ENCODE measurements around the gene ZNF804B. TPM values are rescaled to one million over a fixed set of nuclear protein-coding genes. Genes with fewer than 3 reads are reported as not detected.

Gene ZNF804B
- total and polyA plus RNA-seq, 4 experiments from 2014 or later = not detected

DNA sequence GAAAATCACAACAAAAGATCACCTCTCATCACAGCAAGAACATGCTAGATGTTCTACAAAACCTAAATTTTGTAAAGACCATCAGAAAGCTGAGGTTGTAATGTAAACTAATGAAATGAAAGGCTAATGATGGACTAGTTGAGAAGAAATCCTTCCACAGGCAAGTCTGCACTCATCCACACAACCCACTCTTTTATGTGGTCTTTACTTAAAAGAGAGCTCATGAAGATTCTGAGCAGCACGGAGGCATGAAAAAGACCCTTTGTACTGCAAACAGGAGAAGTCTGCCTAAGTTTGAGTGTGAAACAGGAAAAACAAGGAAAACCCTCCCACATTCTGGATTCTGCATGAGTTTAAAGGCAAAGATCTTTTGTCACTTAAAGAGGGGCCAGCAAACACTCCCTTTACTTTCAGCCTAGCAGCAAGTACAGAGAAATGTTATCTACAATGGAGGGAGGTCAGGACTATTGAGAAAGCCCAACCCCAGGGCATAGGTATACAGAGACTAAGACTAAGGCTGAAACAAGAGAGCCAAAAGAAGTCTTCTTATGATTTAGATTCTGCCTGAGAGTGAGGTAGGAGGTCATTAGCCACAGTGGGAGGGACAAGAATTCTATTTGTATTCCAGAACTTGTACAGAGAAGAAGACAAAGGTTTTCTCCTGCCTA is 557.2 kb downstream of the ZNF804B start:
- Histone ChIP-seq H3K4me1 (ENCODE audit: insufficient read depth, low read length) (no peaks in the 10 kb centered on the region), H3K27me3 (ENCODE audit: insufficient read depth, low read length) (no peaks in the 10 kb centered on the region), H3K4me3 (ENCODE audit: low read length in 2 of 2) (no peak overlapping the region), H3K36me3 (ENCODE audit: insufficient read depth, low read length) (no peaks in the 10 kb centered on the region), H3K27ac (ENCODE audit: low read depth, low read length) (no peak overlapping the region), H3K9me3 (ENCODE audit: control insufficient read depth in 1 of 2, low read length in 2 of 2) (no peaks in the 10 kb centered on the region)
- H3K36me3 Mint-ChIP-seq = no peaks in the 10 kb centered on the region
- H3K4me3 Mint-ChIP-seq = no peak overlapping the region
- no peaks in the 10 kb centered on the region for H3K4me1 Mint-ChIP-seq
- H3K27ac Mint-ChIP-seq = no peak overlapping the region
- ChIA-PET CTCF (ENCODE audit: partially characterized antibody) (interaction anchor here (2.1 kb wide), 1 partner anchor 15 kb away, joined by 4 read pairs; no protein-coding TSS in a partner anchor), POLR2A (ENCODE audit: partially characterized antibody) (no interaction called here)
- peaks cover 0 to 10% (median under 1%) of the 10 kb centered on the region in 8 donors for H3K9me3 Mint-ChIP-seq
- H3K27me3 Mint-ChIP-seq = no peaks in the 10 kb centered on the region
- intact Hi-C loops (cut with micrococcal nuclease) = no loop called here
- DNase-seq = no peak

DNA sequence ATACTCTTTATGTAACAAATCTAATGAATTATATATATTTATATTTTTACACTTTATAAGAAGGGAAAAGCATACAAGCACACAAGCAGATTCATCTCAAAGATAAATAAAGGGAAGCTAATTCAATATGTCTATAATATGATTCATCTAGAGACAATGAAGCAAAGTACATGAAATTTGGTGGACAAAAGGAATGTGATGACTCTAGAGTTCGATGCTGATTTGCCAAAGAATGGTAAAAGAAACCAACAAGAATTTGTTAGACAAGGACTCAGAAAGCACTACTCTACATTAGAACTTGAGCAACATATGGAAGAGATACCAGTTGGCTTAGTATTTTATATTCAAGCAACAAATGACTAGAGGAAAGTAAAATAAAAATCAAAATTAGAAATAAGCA is 572.5 kb downstream of the ZNF804B start:
- ChIA-PET CTCF (ENCODE audit: partially characterized antibody) (no interaction called here), POLR2A (ENCODE audit: partially characterized antibody) (no interaction called here)
- no peaks in the 10 kb centered on the region for H3K36me3 Mint-ChIP-seq
- DNase-seq = no peak
- no peak overlapping the region for H3K27ac Mint-ChIP-seq
- intact Hi-C loops (cut with micrococcal nuclease) = no loop called here
- Histone ChIP-seq H3K27me3 (ENCODE audit: insufficient read depth, low read length) (no peaks in the 10 kb centered on the region), H3K4me3 (ENCODE audit: low read length in 2 of 2) (no peak overlapping the region), H3K36me3 (ENCODE audit: insufficient read depth, low read length) (no peaks in the 10 kb centered on the region), H3K27ac (ENCODE audit: low read depth, low read length) (no peak overlapping the region), H3K9me3 (ENCODE audit: control insufficient read depth in 1 of 2, low read length in 2 of 2) (no peaks in the 10 kb centered on the region), H3K4me1 (ENCODE audit: insufficient read depth, low read length) (no peaks in the 10 kb centered on the region)
- peaks cover 0 to 2% (median 0%) of the 10 kb centered on the region in 4 donors for H3K4me1 Mint-ChIP-seq
- H3K4me3 Mint-ChIP-seq = no peak overlapping the region
- H3K27me3 Mint-ChIP-seq = no peaks in the 10 kb centered on the region
- H3K9me3 Mint-ChIP-seq = peaks cover 0 to 10% (median under 1%) of the 10 kb centered on the region in 8 donors

DNA sequence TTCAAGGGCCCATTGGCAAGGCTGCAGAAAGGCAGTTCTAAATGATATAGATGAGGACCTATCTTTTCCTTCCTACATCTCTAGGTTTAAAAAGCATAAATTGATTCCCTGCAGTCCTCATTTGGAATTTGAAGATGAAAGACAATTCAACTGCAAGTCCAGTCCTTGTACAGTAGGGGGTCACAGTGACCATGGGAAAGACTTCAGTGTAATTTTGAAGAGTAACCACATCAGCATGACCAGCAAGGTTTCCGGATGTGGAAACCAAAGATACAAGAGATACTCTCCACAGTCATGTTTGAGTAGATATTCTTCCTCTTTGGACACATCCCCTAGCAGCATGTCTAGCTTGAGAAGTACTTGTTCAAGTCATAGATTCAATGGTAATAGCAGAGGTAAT is 575.3 kb downstream of the ZNF804B start:
- no peak overlapping the region for H3K4me3 Mint-ChIP-seq
- H3K36me3 Mint-ChIP-seq = no peaks in the 10 kb centered on the region
- no peak overlapping the region for H3K4me3 ChIP-seq (ENCODE audit: low read length in 2 of 2)
- H3K9me3 ChIP-seq (ENCODE audit: control insufficient read depth in 1 of 2, low read length in 2 of 2) = no peaks in the 10 kb centered on the region
- POLR2A ChIA-PET (ENCODE audit: partially characterized antibody) = no interaction called here
- no peak for DNase-seq
- H3K4me1 Mint-ChIP-seq = peaks cover 0 to 2% (median 0%) of the 10 kb centered on the region in 4 donors
- no peak overlapping the region for H3K27ac Mint-ChIP-seq
- H3K27me3 ChIP-seq (ENCODE audit: insufficient read depth, low read length) = no peaks in the 10 kb centered on the region
- H3K4me1 ChIP-seq (ENCODE audit: insufficient read depth, low read length) = no peaks in the 10 kb centered on the region
- H3K9me3 Mint-ChIP-seq = peaks cover 0 to 10% (median under 1%) of the 10 kb centered on the region in 8 donors
- H3K27me3 Mint-ChIP-seq = no peaks in the 10 kb centered on the region
- CTCF ChIA-PET (ENCODE audit: partially characterized antibody) = no interaction called here
- intact Hi-C loops (cut with micrococcal nuclease) = no loop called here
- no peaks in the 10 kb centered on the region for H3K36me3 ChIP-seq (ENCODE audit: insufficient read depth, low read length)
- no peak overlapping the region for H3K27ac ChIP-seq (ENCODE audit: low read depth, low read length)

DNA sequence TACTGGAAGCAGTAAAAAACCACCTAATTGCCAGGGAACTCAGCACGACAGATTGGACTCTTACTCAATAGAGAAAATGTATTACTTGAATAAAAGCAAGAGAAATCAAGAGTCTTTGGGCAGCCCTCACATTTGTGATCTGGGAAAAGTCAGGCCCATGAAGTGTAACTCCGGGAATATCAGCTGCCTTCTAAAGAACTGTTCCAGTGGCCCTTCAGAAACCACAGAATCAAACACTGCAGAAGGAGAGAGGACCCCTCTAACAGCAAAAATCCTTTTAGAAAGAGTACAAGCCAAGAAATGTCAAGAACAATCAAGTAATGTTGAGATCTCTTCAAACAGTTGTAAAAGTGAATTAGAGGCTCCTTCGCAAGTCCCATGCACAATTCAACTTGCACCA is 576.0 kb downstream of the ZNF804B start:
- H3K4me3 ChIP-seq (ENCODE audit: low read length in 2 of 2) = no peak overlapping the region
- Mint-ChIP-seq H3K9me3 (peaks cover 0 to 10% (median under 1%) of the 10 kb centered on the region in 8 donors), H3K27ac (no peak overlapping the region), H3K36me3 (no peaks in the 10 kb centered on the region), H3K27me3 (no peaks in the 10 kb centered on the region), H3K4me1 (peaks cover 0 to 2% (median 0%) of the 10 kb centered on the region in 4 donors), H3K4me3 (no peak overlapping the region)
- ChIA-PET POLR2A (ENCODE audit: partially characterized antibody) (no interaction called here), CTCF (ENCODE audit: partially characterized antibody) (no interaction called here)
- H3K9me3 ChIP-seq (ENCODE audit: control insufficient read depth in 1 of 2, low read length in 2 of 2) = no peaks in the 10 kb centered on the region
- intact Hi-C loops (cut with micrococcal nuclease) = no loop called here
- no peaks in the 10 kb centered on the region for H3K27me3 ChIP-seq (ENCODE audit: insufficient read depth, low read length)
- H3K27ac ChIP-seq (ENCODE audit: low read depth, low read length) = no peak overlapping the region
- DNase-seq = no peak
- H3K4me1 ChIP-seq (ENCODE audit: insufficient read depth, low read length) = no peaks in the 10 kb centered on the region
- no peaks in the 10 kb centered on the region for H3K36me3 ChIP-seq (ENCODE audit: insufficient read depth, low read length)

DNA sequence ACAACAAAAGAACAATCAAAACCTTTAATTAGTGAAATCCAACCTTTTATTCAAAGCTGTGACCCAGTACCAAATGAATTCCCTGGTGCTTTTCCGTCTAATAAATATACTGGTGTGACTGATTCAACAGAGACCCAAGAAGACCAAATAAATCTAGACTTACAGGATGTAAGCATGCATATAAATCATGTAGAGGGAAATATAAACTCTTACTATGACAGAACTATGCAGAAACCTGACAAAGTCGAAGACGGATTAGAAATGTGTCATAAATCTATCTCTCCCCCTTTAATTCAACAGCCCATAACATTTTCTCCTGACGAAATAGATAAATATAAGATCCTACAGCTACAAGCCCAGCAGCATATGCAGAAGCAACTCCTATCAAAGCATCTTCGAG is 576.6 kb downstream of the ZNF804B start:
- CTCF ChIA-PET (ENCODE audit: partially characterized antibody) = no interaction called here
- no peak overlapping the region for H3K4me3 ChIP-seq (ENCODE audit: low read length in 2 of 2)
- no peaks in the 10 kb centered on the region for H3K27me3 ChIP-seq (ENCODE audit: insufficient read depth, low read length)
- intact Hi-C loops (cut with micrococcal nuclease) = no loop called here
- no peak for DNase-seq
- H3K36me3 Mint-ChIP-seq = no peaks in the 10 kb centered on the region
- POLR2A ChIA-PET (ENCODE audit: partially characterized antibody) = no interaction called here
- H3K9me3 Mint-ChIP-seq = peaks cover 0 to 10% (median under 1%) of the 10 kb centered on the region in 8 donors
- H3K27ac ChIP-seq (ENCODE audit: low read depth, low read length) = no peak overlapping the region
- peaks cover 0 to 2% (median 0%) of the 10 kb centered on the region in 4 donors for H3K4me1 Mint-ChIP-seq
- no peaks in the 10 kb centered on the region for H3K4me1 ChIP-seq (ENCODE audit: insufficient read depth, low read length)
- H3K4me3 Mint-ChIP-seq = no peak overlapping the region
- no peaks in the 10 kb centered on the region for H3K27me3 Mint-ChIP-seq
- H3K27ac Mint-ChIP-seq = no peak overlapping the region
- no peaks in the 10 kb centered on the region for H3K9me3 ChIP-seq (ENCODE audit: control insufficient read depth in 1 of 2, low read length in 2 of 2)
- no peaks in the 10 kb centered on the region for H3K36me3 ChIP-seq (ENCODE audit: insufficient read depth, low read length)

DNA sequence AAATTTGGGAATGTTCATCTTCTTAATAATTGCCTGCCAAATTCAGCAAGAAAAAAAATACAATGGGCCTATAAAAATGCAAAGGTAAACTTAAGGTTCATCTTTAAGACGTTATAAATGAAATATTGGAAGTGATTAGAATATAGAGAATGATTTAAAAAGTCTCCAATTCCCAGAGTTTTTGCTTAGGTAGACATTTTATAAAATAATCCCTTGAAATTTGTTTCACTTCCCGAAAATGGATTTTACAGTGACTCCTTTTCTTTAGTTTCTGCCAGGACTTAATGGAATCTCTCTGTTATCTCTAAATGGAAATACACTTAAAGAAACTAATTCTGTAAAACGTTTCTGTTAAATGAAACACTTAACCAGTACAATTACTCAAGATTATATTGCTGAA is 580.2 kb downstream of the ZNF804B start:
- POLR2A ChIA-PET (ENCODE audit: partially characterized antibody) = no interaction called here
- H3K36me3 Mint-ChIP-seq = no peaks in the 10 kb centered on the region
- peaks cover 0 to 9% (median 2%) of the 10 kb centered on the region in 8 donors for H3K9me3 Mint-ChIP-seq
- Histone ChIP-seq H3K4me3 (ENCODE audit: low read length in 2 of 2) (no peak overlapping the region), H3K4me1 (ENCODE audit: insufficient read depth, low read length) (no peaks in the 10 kb centered on the region), H3K9me3 (ENCODE audit: control insufficient read depth in 1 of 2, low read length in 2 of 2) (no peaks in the 10 kb centered on the region), H3K27ac (ENCODE audit: low read depth, low read length) (no peak overlapping the region), H3K36me3 (ENCODE audit: insufficient read depth, low read length) (no peaks in the 10 kb centered on the region), H3K27me3 (ENCODE audit: insufficient read depth, low read length) (no peaks in the 10 kb centered on the region)
- H3K4me3 Mint-ChIP-seq = no peak overlapping the region
- intact Hi-C loops (cut with micrococcal nuclease) = no loop called here
- H3K27ac Mint-ChIP-seq = no peak overlapping the region
- no peak for DNase-seq
- CTCF ChIA-PET (ENCODE audit: partially characterized antibody) = no interaction called here
- no peaks in the 10 kb centered on the region for H3K27me3 Mint-ChIP-seq
- peaks cover 0 to 2% (median 0%) of the 10 kb centered on the region in 4 donors for H3K4me1 Mint-ChIP-seq

- no peaks in the 10 kb centered on the region for H3K4me1 ChIP-seq (ENCODE audit: insufficient read depth, low read length)
- Mint-ChIP-seq H3K4me3 (no peak overlapping the region), H3K9me3 (peaks cover 0 to 13% (median 2%) of the 10 kb centered on the region in 8 donors), H3K4me1 (peaks cover 0 to 7% (median 6%) of the 10 kb centered on the region in 4 donors), H3K27ac (no peak overlapping the region), H3K27me3 (no peaks in the 10 kb centered on the region), H3K36me3 (no peaks in the 10 kb centered on the region)
- no peaks in the 10 kb centered on the region for H3K9me3 ChIP-seq (ENCODE audit: control insufficient read depth in 1 of 2, low read length in 2 of 2)
- DNase-seq = no peak
- intact Hi-C loops (cut with micrococcal nuclease) = no loop called here
- no peak overlapping the region for H3K27ac ChIP-seq (ENCODE audit: low read depth, low read length)
- no peak overlapping the region for H3K4me3 ChIP-seq (ENCODE audit: low read length in 2 of 2)
- POLR2A ChIA-PET (ENCODE audit: partially characterized antibody) = no interaction called here
- H3K36me3 ChIP-seq (ENCODE audit: insufficient read depth, low read length) = no peaks in the 10 kb centered on the region
- no peaks in the 10 kb centered on the region for H3K27me3 ChIP-seq (ENCODE audit: insufficient read depth, low read length)
- CTCF ChIA-PET (ENCODE audit: partially characterized antibody) = no interaction called here
Measured at GRCh38 chr7:89357121-89357520, 597.6 kb downstream of the ZNF804B start.
